GM12801 (cell line): ENCODE measurements around the gene C1QTNF9.
"Not testable (repeated sequence)": the region's sequence is repeated elsewhere in the genome, so short reads cannot be mapped to it uniquely, and the experiment has no call there.

ENCODE experiments used
- TF ChIP-seq, protein P1 (sequence below): IDR thresholded peaks from one replicate; pipeline ENCODE4 v1.5.1; 2011; ENCODE audit warnings: control low read depth; ENCODE audit not compliant: insufficient read length; ENCODE audit errors: extremely low read depth

Gene C1QTNF9, protein sequence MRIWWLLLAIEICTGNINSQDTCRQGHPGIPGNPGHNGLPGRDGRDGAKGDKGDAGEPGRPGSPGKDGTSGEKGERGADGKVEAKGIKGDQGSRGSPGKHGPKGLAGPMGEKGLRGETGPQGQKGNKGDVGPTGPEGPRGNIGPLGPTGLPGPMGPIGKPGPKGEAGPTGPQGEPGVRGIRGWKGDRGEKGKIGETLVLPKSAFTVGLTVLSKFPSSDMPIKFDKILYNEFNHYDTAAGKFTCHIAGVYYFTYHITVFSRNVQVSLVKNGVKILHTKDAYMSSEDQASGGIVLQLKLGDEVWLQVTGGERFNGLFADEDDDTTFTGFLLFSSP

DNA sequence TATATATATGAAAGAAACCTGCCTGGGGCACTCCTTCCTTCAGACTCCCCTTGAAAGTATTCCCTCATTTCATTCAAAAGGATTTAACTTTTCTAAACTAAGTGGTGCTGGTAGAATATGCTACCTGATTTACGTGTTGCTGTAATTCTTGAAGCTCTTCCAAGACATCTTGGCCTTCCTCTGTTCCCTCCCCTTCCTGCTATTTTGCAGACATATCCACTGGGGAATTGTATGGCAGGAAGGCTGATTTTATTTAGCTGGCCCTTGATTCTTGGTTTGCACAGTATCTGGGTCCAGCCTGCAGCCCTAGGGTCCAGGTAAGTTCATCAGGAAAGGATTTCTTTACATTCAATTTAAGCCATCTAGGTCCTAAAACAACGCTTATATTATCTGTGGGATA lies at the start of gene C1QTNF9:
Gene C1QTNF9, plus strand, starts transcription at position 281 of the 400 bp plus-strand sequence. CDS start 6,424 bp downstream, outside the sequence.
- TF ChIP-seq, protein P1, sequence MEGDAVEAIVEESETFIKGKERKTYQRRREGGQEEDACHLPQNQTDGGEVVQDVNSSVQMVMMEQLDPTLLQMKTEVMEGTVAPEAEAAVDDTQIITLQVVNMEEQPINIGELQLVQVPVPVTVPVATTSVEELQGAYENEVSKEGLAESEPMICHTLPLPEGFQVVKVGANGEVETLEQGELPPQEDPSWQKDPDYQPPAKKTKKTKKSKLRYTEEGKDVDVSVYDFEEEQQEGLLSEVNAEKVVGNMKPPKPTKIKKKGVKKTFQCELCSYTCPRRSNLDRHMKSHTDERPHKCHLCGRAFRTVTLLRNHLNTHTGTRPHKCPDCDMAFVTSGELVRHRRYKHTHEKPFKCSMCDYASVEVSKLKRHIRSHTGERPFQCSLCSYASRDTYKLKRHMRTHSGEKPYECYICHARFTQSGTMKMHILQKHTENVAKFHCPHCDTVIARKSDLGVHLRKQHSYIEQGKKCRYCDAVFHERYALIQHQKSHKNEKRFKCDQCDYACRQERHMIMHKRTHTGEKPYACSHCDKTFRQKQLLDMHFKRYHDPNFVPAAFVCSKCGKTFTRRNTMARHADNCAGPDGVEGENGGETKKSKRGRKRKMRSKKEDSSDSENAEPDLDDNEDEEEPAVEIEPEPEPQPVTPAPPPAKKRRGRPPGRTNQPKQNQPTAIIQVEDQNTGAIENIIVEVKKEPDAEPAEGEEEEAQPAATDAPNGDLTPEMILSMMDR = not testable (repeated sequence)

DNA sequence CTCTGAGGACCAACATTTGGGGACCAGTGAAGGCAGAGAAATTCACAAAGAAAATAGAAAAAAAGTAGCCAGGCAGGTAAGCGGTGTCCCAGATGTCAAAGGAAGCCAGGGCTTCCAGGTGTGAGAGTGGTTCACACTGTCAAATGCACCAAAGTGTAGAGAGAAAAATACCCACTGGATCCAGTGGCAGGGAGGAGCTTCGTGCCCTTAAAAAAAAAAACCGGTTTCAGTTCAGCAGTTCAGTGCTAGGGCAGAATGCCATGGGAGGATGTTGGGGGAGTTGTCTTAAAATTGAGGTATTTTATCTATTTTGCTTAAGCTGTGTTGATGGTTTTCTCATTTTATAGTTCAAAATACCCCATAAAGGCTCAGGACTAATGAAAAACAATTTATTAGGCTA lies 47.8 kb upstream of the C1QTNF9 start:
- TF ChIP-seq, protein P1 = no peak

DNA sequence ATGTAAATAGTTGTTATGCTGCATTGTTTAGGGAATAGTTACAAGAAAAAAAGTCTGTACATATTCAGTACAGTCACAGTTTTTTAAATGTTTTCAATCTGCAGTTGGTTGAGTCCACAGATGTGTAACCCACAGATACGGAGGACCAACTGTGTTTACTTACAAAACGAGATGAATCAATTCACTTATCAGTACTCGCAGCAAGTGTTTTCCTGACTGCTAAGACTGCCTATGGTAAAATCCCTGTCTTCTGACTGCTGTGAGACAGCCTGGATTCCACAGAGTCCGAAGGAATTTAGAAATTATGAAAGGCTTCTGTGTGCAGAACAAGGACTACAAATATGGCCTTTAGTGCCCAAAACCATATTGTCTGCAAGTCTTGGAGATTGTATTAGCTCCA lies 45.7 kb upstream of the C1QTNF9 start:
- TF ChIP-seq, protein P1 = no peak

DNA sequence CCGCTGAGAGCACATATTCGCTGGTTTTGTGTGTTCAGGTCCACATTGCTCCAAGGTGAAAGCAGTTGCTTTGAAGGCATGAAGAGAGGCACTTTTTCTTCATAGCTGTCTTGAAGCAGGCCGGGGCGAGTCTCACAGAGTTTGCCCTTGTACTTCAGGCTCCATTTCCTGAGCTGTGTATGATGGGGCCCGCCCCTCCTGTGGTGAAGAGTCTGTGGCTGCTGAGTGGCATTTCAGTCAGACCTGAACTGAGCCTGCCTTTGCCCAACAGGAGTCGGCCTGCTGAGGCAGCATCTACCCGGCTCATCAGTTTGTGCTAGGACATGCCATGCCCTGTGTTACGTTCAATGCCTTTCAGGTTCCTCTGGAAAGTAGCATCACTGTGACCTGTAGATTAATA lies 44.4 kb upstream of the C1QTNF9 start:
- TF ChIP-seq, protein P1 = no peak

DNA sequence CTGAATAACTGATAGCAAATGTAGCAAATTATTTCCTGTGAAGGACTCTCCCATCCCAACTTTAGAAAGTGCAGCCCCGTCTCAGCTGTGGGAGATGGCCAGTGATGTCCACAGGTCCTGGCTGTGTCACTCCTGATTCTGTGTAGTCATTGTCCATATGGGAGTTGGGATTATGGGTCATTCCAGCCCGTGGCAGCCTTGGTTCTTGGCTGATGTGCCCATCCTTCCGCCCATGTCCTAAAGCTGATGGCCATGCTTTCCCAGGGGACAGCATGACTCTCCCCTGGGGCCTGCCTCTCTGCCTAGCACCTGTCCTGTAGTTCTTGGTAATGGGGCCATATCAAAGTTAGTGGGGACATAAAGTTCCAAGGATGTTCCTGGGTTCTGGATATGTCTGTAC lies 43.9 kb upstream of the C1QTNF9 start:
- TF ChIP-seq, protein P1 = no peak

DNA sequence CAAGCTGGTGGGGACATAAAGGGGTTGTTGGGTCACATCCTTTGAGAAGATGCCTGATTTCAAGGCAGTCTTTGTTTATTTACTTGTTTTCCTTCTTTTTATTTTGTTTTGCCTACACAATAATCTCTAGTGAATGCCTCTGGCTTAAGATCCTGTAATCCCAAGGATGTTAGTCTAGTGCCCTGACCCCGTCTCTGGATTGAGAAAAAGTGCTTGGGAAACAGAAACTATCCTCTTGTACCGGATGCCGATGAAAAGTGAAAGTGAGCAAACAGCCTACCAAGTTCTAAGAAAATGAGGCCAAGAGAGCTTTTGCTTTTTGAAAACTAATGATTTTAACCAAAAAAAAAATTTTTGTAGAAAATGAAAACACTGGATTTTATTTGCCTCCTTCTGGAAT lies 42.1 kb upstream of the C1QTNF9 start:
- TF ChIP-seq, protein P1 = no peak

DNA sequence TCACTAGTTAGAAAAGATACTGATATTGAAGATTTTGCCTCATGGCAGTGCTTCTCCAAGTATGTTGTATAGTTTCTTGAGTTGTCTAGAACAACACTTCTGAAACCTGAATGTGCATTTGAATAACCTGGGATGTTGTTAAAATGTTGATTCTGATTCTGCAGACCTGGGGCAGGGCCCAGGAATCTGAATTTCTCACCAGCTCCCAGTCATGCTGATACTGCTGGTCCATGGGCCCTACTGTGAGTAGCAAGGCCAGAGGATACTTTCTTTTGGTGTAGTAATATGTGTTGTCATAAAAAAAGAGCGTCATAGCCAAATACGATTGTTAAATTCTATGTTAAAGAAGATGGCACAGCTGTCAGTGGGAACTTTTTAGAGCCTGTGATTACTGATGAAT lies 41.6 kb upstream of the C1QTNF9 start:
- TF ChIP-seq, protein P1 = no peak
